HG02943 (cell line): ENCODE measurements around the gene IVNS1ABP.

Experiments used
- ATAC-seq: cut with Tn5 transposase; IDR thresholded peaks from one replicate; pipeline ENCODE4 v1.9.1; 2021; ENCODE audit warnings: mild to moderate bottlenecking, low read depth, moderate library complexity; ENCODE audit not compliant: unreplicated experiment

The IVNS1ABP gene

GRCh38 chr1:185297982-185298381 lies 19.1 kb downstream of the IVNS1ABP start:
- no peak for ATAC-seq

GRCh38 chr1:185295091-185295490 lies 22.0 kb downstream of the IVNS1ABP start:
- ATAC-seq = no peak

GRCh38 chr1:185293967-185294542 lies 23.0 kb downstream of the IVNS1ABP start:
- no peak for ATAC-seq

GRCh38 chr1:185292237-185292636 lies 24.8 kb downstream of the IVNS1ABP start:
- no peak for ATAC-seq

GRCh38 chr1:185291652-185292051 lies 25.4 kb downstream of the IVNS1ABP start:
- no peak for ATAC-seq

- no peak for ATAC-seq
These were observed 25.9 kb downstream of the IVNS1ABP start for GRCh38 chr1:185291159-185291558.

- no peak for ATAC-seq
These were observed 27.2 kb downstream of the IVNS1ABP start for GRCh38 chr1:185289880-185290279.

- ATAC-seq = no peak
These were observed 28.6 kb downstream of the IVNS1ABP start for GRCh38 chr1:185288435-185288834.

GRCh38 chr1:185287451-185287850 lies 29.6 kb downstream of the IVNS1ABP start:
- no peak for ATAC-seq

- no peak for ATAC-seq
These were observed 32.3 kb downstream of the IVNS1ABP start for GRCh38 chr1:185284533-185285276.

- no peak for ATAC-seq
These were observed 32.9 kb downstream of the IVNS1ABP start for GRCh38 chr1:185284116-185284515.

- ATAC-seq = peak; percentile 97
These were observed 35.8 kb downstream of the IVNS1ABP start for GRCh38 chr1:185281245-185281644.

- ATAC-seq = no peak
These were observed 36.5 kb downstream of the IVNS1ABP start for GRCh38 chr1:185280589-185280988.

- no peak for ATAC-seq
These were observed 37.5 kb downstream of the IVNS1ABP start for GRCh38 chr1:185279571-185279970.

GRCh38 chr1:185271921-185272320 lies 45.1 kb downstream of the IVNS1ABP start:
- ATAC-seq = no peak

- no peak for ATAC-seq
These were observed 48.7 kb downstream of the IVNS1ABP start for GRCh38 chr1:185268352-185268751.

- no peak for ATAC-seq
These were observed 49.3 kb downstream of the IVNS1ABP start for GRCh38 chr1:185267701-185268100.

- ATAC-seq = no peak
These were observed 49.7 kb downstream of the IVNS1ABP start for GRCh38 chr1:185267301-185267700.

- no peak for ATAC-seq
These were observed 51.7 kb downstream of the IVNS1ABP start for GRCh38 chr1:185265314-185265713.

GRCh38 chr1:185263780-185264179 lies 53.3 kb downstream of the IVNS1ABP start:
- ATAC-seq = no peak

- no peak for ATAC-seq
These were observed 53.8 kb downstream of the IVNS1ABP start for GRCh38 chr1:185263292-185263691.

GRCh38 chr1:185262151-185262550 lies 54.9 kb downstream of the IVNS1ABP start:
- no peak for ATAC-seq
